ENCODE data around the gene TBL3.

DNA sequence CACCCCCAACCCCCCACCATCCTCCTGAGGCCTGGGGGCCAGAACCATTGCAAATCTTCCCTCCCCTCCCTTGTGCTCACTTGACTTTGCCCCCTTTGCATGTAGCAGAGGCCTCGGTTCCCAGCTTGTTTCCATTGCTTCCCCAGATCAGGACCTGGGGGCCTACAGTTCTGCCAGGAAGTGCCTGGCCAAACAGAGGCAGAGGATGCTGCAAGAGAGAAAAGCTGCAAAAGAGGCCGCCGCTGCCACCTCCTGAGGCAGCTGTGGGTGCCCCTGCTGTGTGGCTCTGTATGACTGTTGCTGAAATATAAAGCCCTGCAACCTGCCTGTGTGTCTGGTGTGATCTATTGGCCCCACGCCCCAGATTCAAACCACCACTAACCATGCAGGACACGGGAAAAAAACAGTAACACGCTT lies 10.2 kb upstream of the TBL3 start:
- TF ChIP-seq, protein P1, sequence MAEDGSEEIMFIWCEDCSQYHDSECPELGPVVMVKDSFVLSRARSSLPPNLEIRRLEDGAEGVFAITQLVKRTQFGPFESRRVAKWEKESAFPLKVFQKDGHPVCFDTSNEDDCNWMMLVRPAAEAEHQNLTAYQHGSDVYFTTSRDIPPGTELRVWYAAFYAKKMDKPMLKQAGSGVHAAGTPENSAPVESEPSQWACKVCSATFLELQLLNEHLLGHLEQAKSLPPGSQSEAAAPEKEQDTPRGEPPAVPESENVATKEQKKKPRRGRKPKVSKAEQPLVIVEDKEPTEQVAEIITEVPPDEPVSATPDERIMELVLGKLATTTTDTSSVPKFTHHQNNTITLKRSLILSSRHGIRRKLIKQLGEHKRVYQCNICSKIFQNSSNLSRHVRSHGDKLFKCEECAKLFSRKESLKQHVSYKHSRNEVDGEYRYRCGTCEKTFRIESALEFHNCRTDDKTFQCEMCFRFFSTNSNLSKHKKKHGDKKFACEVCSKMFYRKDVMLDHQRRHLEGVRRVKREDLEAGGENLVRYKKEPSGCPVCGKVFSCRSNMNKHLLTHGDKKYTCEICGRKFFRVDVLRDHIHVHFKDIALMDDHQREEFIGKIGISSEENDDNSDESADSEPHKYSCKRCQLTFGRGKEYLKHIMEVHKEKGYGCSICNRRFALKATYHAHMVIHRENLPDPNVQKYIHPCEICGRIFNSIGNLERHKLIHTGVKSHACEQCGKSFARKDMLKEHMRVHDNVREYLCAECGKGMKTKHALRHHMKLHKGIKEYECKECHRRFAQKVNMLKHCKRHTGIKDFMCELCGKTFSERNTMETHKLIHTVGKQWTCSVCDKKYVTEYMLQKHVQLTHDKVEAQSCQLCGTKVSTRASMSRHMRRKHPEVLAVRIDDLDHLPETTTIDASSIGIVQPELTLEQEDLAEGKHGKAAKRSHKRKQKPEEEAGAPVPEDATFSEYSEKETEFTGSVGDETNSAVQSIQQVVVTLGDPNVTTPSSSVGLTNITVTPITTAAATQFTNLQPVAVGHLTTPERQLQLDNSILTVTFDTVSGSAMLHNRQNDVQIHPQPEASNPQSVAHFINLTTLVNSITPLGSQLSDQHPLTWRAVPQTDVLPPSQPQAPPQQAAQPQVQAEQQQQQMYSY (CRISPR knock-in tag; IDR thresholded peaks at IDR 0.05) = no peak
- TF ChIP-seq, protein P2, sequence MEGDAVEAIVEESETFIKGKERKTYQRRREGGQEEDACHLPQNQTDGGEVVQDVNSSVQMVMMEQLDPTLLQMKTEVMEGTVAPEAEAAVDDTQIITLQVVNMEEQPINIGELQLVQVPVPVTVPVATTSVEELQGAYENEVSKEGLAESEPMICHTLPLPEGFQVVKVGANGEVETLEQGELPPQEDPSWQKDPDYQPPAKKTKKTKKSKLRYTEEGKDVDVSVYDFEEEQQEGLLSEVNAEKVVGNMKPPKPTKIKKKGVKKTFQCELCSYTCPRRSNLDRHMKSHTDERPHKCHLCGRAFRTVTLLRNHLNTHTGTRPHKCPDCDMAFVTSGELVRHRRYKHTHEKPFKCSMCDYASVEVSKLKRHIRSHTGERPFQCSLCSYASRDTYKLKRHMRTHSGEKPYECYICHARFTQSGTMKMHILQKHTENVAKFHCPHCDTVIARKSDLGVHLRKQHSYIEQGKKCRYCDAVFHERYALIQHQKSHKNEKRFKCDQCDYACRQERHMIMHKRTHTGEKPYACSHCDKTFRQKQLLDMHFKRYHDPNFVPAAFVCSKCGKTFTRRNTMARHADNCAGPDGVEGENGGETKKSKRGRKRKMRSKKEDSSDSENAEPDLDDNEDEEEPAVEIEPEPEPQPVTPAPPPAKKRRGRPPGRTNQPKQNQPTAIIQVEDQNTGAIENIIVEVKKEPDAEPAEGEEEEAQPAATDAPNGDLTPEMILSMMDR (IDR thresholded peaks at IDR 0.05) = no peak
- no peak for TF ChIP-seq NR1H2 (CRISPR knock-in tag; IDR thresholded peaks at IDR 0.05)
- no peak for TF ChIP-seq NFYB (CRISPR knock-in tag; conservative IDR thresholded peaks at IDR 0.05; ENCODE audit: low read depth)
- no peak for TF ChIP-seq CREM (CRISPR knock-in tag; IDR thresholded peaks at IDR 0.05)
